ENCODE data around the gene DDX53.

DDX53 gene

DNA sequence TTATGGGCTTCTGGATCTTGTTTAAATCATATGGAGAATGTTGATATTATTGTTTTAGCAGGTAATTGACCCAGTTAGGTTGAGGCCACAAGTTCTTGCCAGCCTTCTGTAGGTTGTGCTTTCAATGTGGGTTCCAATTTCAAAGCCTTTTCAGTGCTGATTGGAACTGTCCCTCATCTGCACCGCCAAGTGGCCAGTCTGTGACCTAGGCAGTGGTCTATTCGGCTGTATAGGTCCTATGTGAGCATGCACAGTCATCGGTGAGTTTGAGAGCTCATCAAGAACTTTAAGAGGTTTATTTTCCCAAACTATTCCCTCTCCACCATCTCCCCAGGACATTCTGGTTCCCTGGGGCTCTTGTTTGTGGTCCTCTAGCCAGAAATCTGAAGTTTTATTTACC is 35.7 kb downstream of the DDX53 start:
- TF ChIP-seq, protein P1, sequence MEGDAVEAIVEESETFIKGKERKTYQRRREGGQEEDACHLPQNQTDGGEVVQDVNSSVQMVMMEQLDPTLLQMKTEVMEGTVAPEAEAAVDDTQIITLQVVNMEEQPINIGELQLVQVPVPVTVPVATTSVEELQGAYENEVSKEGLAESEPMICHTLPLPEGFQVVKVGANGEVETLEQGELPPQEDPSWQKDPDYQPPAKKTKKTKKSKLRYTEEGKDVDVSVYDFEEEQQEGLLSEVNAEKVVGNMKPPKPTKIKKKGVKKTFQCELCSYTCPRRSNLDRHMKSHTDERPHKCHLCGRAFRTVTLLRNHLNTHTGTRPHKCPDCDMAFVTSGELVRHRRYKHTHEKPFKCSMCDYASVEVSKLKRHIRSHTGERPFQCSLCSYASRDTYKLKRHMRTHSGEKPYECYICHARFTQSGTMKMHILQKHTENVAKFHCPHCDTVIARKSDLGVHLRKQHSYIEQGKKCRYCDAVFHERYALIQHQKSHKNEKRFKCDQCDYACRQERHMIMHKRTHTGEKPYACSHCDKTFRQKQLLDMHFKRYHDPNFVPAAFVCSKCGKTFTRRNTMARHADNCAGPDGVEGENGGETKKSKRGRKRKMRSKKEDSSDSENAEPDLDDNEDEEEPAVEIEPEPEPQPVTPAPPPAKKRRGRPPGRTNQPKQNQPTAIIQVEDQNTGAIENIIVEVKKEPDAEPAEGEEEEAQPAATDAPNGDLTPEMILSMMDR (IDR thresholded peaks at IDR 0.05; ENCODE audit: low read depth, low read length, missing control alignments), result no peak
- in situ Hi-C loops (cut with HindIII; ENCODE audit: low sequenced_read_pairs), result no loop called here
- H3K4me3 ChIP-seq (ENCODE audit: low read depth, low read length), result no peak overlapping the region
- DNase-seq (ENCODE audit: low read depth), result no peak

DNA sequence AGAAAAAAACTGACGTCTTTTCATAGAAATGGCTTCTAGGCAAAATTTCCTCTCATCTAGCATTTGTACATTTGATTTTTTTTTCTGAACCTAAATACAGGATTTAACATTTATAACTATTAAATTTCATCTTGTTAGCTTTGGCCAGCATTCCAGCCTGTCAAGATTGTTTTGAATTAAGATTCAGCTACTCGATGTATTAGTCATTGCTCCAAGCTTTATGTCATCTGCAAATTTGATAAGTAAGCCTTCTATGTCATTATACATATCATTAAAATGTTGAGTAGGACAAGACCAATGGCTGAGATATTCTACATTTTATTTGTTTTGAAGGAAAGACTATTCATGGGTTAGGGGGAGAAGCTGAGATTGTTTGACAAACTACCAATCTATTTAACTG is 46.7 kb downstream of the DDX53 start:
- TF ChIP-seq, protein P1 (IDR thresholded peaks at IDR 0.05; ENCODE audit: low read depth, low read length, missing control alignments), result no peak
- no peak overlapping the region for H3K4me3 ChIP-seq (ENCODE audit: low read depth, low read length)
- in situ Hi-C loops (cut with HindIII; ENCODE audit: low sequenced_read_pairs), result no loop called here
- DNase-seq (ENCODE audit: low read depth), result no peak

DNA sequence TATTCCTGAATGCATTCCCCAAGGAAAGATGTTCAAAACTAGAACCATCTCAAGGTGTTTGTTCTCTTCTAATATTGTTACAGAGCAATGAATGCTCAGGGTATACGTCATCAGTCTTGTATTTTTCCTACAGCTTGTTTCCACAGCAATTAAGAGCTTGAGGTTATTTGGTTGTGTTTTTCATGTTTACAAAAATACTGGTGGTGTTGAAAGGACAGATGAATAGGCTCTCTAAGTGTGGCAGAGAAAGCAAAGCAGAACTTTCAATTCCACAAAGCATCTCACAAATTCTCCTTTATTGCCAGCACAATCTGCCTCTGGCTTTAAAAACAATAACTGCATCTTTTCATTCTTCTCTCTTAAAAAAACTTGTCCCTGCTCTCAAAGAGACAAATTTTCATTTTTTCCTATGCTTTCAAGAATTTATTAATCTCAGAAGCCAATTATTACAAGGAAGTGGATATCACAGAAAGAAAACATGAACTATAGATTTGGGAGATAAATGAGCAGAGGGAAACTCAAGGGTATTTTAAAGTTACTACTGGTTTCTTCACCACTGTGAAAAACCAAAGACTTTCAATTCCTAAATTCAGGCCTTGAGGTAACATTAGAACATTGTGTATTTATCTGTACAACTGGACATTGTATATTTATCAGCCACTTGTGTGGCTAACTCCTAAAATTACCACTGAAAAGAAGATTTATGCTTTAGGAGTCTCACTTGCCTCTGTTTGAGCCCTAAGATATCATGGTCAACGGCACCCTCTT is 49.2 kb downstream of the DDX53 start:
- in situ Hi-C loops (cut with HindIII; ENCODE audit: low sequenced_read_pairs), result no loop called here
- TF ChIP-seq, protein P1 (IDR thresholded peaks at IDR 0.05; ENCODE audit: low read depth, low read length, missing control alignments), result no peak
- DNase-seq (ENCODE audit: low read depth), result no peak
- H3K4me3 ChIP-seq (ENCODE audit: low read depth, low read length), result no peak overlapping the region

DNA sequence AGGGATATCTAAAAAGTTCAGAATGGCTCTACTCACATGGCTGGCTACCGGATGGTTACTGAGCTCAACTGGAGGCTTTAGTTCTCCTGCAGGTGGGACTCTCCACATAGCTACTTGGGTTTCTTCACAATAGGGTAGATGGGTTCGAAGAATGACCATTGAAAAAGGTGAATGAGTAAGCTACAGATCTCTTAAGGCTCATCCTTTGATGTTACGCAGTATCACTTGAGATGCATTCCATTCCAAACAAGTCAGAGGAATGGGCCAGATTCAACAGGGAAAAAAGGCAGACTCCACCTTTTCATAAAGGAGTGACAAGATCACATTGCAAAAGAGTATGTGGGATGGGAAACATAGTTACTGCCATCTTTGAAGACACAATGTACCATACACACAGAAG is 52.6 kb downstream of the DDX53 start:
- TF ChIP-seq, protein P1 (IDR thresholded peaks at IDR 0.05; ENCODE audit: low read depth, low read length, missing control alignments), result no peak
- no peak overlapping the region for H3K4me3 ChIP-seq (ENCODE audit: low read depth, low read length)
- in situ Hi-C loops (cut with HindIII; ENCODE audit: low sequenced_read_pairs), result no loop called here
- DNase-seq (ENCODE audit: low read depth), result no peak
